IMR-90 (cell line): Measurements from ENCODE around the gene SNAP25. TPM values are rescaled to one million over a fixed set of nuclear protein-coding genes. Genes with fewer than 3 reads are reported as not detected.

ENCODE experiments used
- ATAC-seq: fragments of 200-7000 bp; cut with Tn5 transposase; 2 replicates; pipeline ENCODE4 v1.9.1; 2020; ENCODE audit warnings: low read depth, mild to moderate bottlenecking, moderate library complexity
- BruUV-seq: library from RNA; stranded (reverse); fragments of 400-500 nt; replicated peaks from 2 replicates; lab custom pipeline; 2021; lab: Mats Ljungman, UMichigan
- CTCF ChIA-PET: fragments of 300-600 bp; formaldehyde crosslinking; extraction: SDS; loops from one replicate; lab custom pipeline; 2021; ENCODE audit warnings: antibody characterized with exemption; lab: Yijun Ruan, JAX
- POLR2A ChIA-PET: fragments of 300-600 bp; sonication (Branson Sonifier 250); formaldehyde crosslinking; loops from one replicate; lab custom pipeline; 2022; ENCODE audit warnings: antibody characterized with exemption; ENCODE audit not compliant: unreplicated experiment; lab: Charles Lee
- DNase-seq: peaks from one replicate; pipeline ENCODE4 v3.0.0; 2013
- H2AFZ ChIP-seq: replicated peaks from 2 replicates; pipeline ENCODE3; 2013; ENCODE audit warnings: low read length, mild to moderate bottlenecking; ENCODE audit not compliant: poor library complexity
- H2AK5ac ChIP-seq: 2 replicates; pipeline ENCODE4 v1.6.1; 2013; ENCODE audit warnings: low read depth, low read length, inconsistent platforms
- H2AK9ac ChIP-seq: replicated peaks from 2 replicates; pipeline ENCODE3; 2013; ENCODE audit warnings: mild to moderate bottlenecking, low read depth, low read length, moderate library complexity; ENCODE audit not compliant: poor library complexity
- H2BK120ac ChIP-seq: 2 replicates; pipeline ENCODE4 v1.6.1; 2013; ENCODE audit warnings: low read depth, low read length, inconsistent platforms
- H2BK15ac ChIP-seq: 3 replicates; pipeline ENCODE4 v1.6.1; 2013; ENCODE audit warnings: low read depth, low read length, inconsistent platforms
- H2BK20ac ChIP-seq: 2 replicates; pipeline ENCODE4 v1.6.1; 2013; ENCODE audit warnings: low read depth, mild to moderate bottlenecking, inconsistent platforms, low read length, moderate library complexity
- H2BK5ac ChIP-seq: 2 replicates; pipeline ENCODE4 v1.6.1; 2013; ENCODE audit warnings: mild to moderate bottlenecking, low read depth, low read length, inconsistent platforms; ENCODE audit not compliant: poor library complexity, severe bottlenecking
- H3K14ac ChIP-seq: replicated peaks from 2 replicates; pipeline ENCODE4 v1.6.1; 2013; ENCODE audit warnings: low read depth, low read length, inconsistent platforms
- H3K18ac ChIP-seq: 2 replicates; pipeline ENCODE4 v1.6.1; 2013; ENCODE audit warnings: low read depth, low read length, control low read depth
- H3K23ac ChIP-seq: 2 replicates; pipeline ENCODE4 v1.6.1; 2013; ENCODE audit warnings: low read depth, low read length, inconsistent platforms
- H3K27ac ChIP-seq: 2 replicates; pipeline ENCODE4 v1.5.1; 2013; ENCODE audit warnings: mild to moderate bottlenecking, control low read depth, low read length; ENCODE audit not compliant: insufficient read depth
- H3K27me3 ChIP-seq: 2 replicates; pipeline ENCODE4 v1.6.1; 2013; ENCODE audit warnings: low read length; ENCODE audit not compliant: control insufficient read depth, insufficient read depth
- H3K36me3 ChIP-seq: 2 replicates; pipeline ENCODE4 v1.6.1; 2013; ENCODE audit warnings: low read length, mixed read lengths; ENCODE audit not compliant: control insufficient read depth, insufficient read depth
- H3K4ac ChIP-seq: 2 replicates; pipeline ENCODE4 v1.6.1; 2013; ENCODE audit warnings: low read depth, low read length, inconsistent platforms
- H3K4me1 ChIP-seq: 2 replicates; pipeline ENCODE4 v1.6.1; 2013; ENCODE audit warnings: low read length, mixed read lengths; ENCODE audit not compliant: control insufficient read depth, insufficient read depth
- H3K4me2 ChIP-seq: 2 replicates; pipeline ENCODE4 v1.6.1; 2013; ENCODE audit warnings: low read depth, mild to moderate bottlenecking, control low read depth, low read length, moderate library complexity
- H3K4me3 ChIP-seq: 2 replicates; pipeline ENCODE4 v1.5.1; 2013; ENCODE audit warnings: low read depth, mild to moderate bottlenecking, control low read depth, low read length, moderate library complexity; ENCODE audit not compliant: insufficient read depth
- H3K56ac ChIP-seq: 2 replicates; pipeline ENCODE4 v1.6.1; 2013; ENCODE audit warnings: low read length, inconsistent platforms; ENCODE audit not compliant: insufficient read depth; ENCODE audit errors: extremely low read depth
- H3K79me1 ChIP-seq, 2 experiments: 2 replicates each; pipeline ENCODE4 v1.6.1; 2013; ENCODE audit warnings: low read length in 2 of 2, inconsistent platforms in 1 of 2, low read depth in 1 of 2
- H3K9ac ChIP-seq: 2 replicates; pipeline ENCODE4 v1.6.1; 2013; ENCODE audit warnings: low read depth, low read length, control low read depth
- H3K9me1 ChIP-seq: 2 replicates; pipeline ENCODE4 v1.6.1; 2013; ENCODE audit warnings: low read length, inconsistent platforms; ENCODE audit not compliant: insufficient read depth
- H3K9me3 ChIP-seq: 2 replicates; pipeline ENCODE4 v1.6.1; 2013; ENCODE audit warnings: low read length; ENCODE audit not compliant: control insufficient read depth, insufficient read depth
- H4K20me1 ChIP-seq: 2 replicates; pipeline ENCODE4 v1.6.1; 2013; ENCODE audit warnings: low read length, inconsistent platforms; ENCODE audit not compliant: insufficient read depth
- H4K5ac ChIP-seq: 2 replicates; pipeline ENCODE4 v1.6.1; 2013; ENCODE audit warnings: mild to moderate bottlenecking, low read depth, low read length, control low read depth
- H4K8ac ChIP-seq, 2 experiments: 2 replicates each; pipeline ENCODE4 v1.6.1; 2013; ENCODE audit warnings: low read depth in 2 of 2, low read length in 2 of 2, control low read depth in 1 of 2, inconsistent platforms in 1 of 2
- H4K91ac ChIP-seq: 2 replicates; pipeline ENCODE4 v1.6.1; 2013; ENCODE audit warnings: low read depth, low read length, inconsistent platforms; ENCODE audit not compliant: insufficient read depth
- FOS ChIP-seq: fragments of 150-350 bp; IDR thresholded peaks from 2 replicates; pipeline ENCODE4 v1.6.1; 2016; ENCODE audit warnings: low read depth, low read length
- MAFK ChIP-seq: IDR thresholded peaks from 2 replicates; pipeline ENCODE4 v1.6.1; 2012; ENCODE audit warnings: low read depth, low read length, improper control_type of control experiment
- SMC3 ChIP-seq: fragments of 150-350 bp; IDR thresholded peaks from 2 replicates; pipeline ENCODE4 v1.6.1; 2016; ENCODE audit warnings: low read depth, mild to moderate bottlenecking, antibody characterized with exemption, low read length, moderate library complexity
- WGBS, 2 experiments: methylation state at CpG; one replicate each; pipeline versions ENCODE4 v1.1.5 to v1.1.7; 2013; ENCODE audit warnings: missing lambda C conversion rate in 2 of 2; ENCODE audit not compliant: insufficient read length in 1 of 2; ENCODE audit errors: extremely low coverage in 2 of 2; 5-methylcytosine and 5-hydroxymethylcytosine counted together
- dilution Hi-C: fragments of 300-500 bp; cut with HindIII; formaldehyde crosslinking; loops from one replicate; pipeline ENCODE4 v1.14.3; 2018; ENCODE audit warnings: low sequenced_read_pairs; ENCODE audit not compliant: unreplicated experiment
- in situ Hi-C: fragments of 300-500 bp; cut with MboI; formaldehyde crosslinking; loops from 3 replicates; pipeline ENCODE4 v1.14.3; 2019; ENCODE audit warnings: low sequenced_read_pairs, inconsistent platforms, mixed read lengths
- intact Hi-C: fragments of 100-400 bp; cut with micrococcal nuclease; formaldehyde crosslinking; loops from 2 replicates; pipeline ENCODE4 v1.10.0; 2022
- polyA plus RNA-seq, 3 experiments: library from polyadenylated mRNA; depleted of rRNA; stranded (reverse); fragments of >200 nt; gene quantifications; 2 replicates each; pipeline ENCODE4 v1.2.3, GENCODE V29; 2012; ENCODE audit warnings: low replicate concordance in 1 of 3
- total RNA-seq: library from RNA; depleted of rRNA; stranded (reverse); fragments of >200 nt; gene quantifications from 2 replicates; pipeline ENCODE4 v1.2.3, GENCODE V29; 2012

Gene SNAP25
- total and polyA plus RNA-seq, 2 of the 4 experiments (the other 2 are of a cell fraction): 1.1 to 2.8 TPM

DNA sequence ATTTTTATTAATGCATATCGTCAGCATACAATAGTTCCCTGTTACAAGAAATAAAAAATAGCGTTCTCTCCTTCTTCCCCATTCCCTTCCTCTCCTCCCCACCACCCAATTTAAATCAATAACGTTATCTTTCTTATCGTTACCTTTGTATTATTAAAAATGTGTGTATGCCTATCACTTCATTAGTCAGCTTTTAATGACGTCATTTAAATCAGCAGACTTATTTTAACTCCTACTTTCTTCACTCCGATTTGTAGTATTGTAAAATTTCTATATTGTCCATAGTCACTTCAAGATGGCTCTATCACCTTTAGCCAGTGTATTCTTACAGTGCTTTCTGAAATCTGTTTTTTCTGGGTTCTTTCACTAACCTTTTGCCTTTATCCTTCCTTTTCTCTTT lies 126.3 kb downstream of the SNAP25 start:
- Histone ChIP-seq H3K4me2 (no peak overlapping the region), H3K9me3 (no peaks in the 10 kb centered on the region), H4K91ac (no peak overlapping the region), H3K9me1 (no peaks in the 10 kb centered on the region), H3K27ac (no peak overlapping the region), H3K23ac (no peak overlapping the region), H3K27me3 (no peaks in the 10 kb centered on the region; the same call in 1 of the 2 replicates), H3K79me1 (no peaks in the 10 kb centered on the region), H2AFZ (no peak overlapping the region), H2BK15ac (no peak overlapping the region), H2BK20ac (no peak overlapping the region), H3K9ac (no peak overlapping the region), H4K5ac (no peak overlapping the region), H2AK9ac (no peak overlapping the region), H2BK120ac (no peak overlapping the region), H4K8ac (no peak overlapping the region), H2AK5ac (no peak overlapping the region), H3K56ac (no peak overlapping the region), H2BK5ac (no peak overlapping the region), H3K4ac (no peak overlapping the region), H3K4me1 (no peaks in the 10 kb centered on the region), H3K36me3 (no peaks in the 10 kb centered on the region), H4K20me1 (no peaks in the 10 kb centered on the region), H3K14ac (no peak overlapping the region), H3K18ac (no peak overlapping the region), H3K4me3 (no peak overlapping the region)
- TF ChIP-seq SMC3: no peak
- no peak for TF ChIP-seq MAFK
- no peak for TF ChIP-seq FOS
- in situ Hi-C loops: no loop called here
- POLR2A ChIA-PET: no interaction called here
- no peak for DNase-seq
- dilution Hi-C loops: no loop called here
- CTCF ChIA-PET: no interaction called here
- intact Hi-C loops: no loop called here
- WGBS, 2 experiments: 100% methylated on average over 3 of the region's 6 CpGs; no CpG with 5 or more reads in 1 of the 2 experiments
- BruUV-seq: no TSS peak
- ATAC-seq: no peak
